ENCODE data around the gene CTRL.

Gene CTRL

GRCh38 chr16:67962135-67962534 lies 30.5 kb upstream of the CTRL start:
- no peak for DNase-seq (ENCODE audit: low spot score)

DNA sequence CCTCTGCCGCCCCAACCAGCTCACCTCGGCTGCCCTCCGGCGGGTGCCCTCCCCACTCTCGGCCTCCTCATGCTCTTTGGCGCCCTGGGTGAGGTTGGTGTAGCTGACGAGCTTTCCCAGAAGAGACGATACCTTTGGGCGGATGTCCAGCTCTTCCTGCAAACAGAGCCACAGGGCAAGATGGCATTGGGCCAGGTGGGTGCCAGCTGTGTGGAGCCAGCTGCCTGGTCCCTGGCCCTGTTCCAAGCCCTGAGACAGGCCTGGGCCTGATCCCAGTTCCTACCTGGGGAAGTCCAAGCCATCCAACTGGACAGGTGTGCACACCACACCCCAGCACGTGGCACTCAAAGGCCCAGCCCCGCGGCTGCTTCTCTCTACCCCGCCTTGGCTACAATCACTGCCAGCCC lies 29.9 kb upstream of the CTRL start:
- no peak for DNase-seq (ENCODE audit: low spot score)

DNA sequence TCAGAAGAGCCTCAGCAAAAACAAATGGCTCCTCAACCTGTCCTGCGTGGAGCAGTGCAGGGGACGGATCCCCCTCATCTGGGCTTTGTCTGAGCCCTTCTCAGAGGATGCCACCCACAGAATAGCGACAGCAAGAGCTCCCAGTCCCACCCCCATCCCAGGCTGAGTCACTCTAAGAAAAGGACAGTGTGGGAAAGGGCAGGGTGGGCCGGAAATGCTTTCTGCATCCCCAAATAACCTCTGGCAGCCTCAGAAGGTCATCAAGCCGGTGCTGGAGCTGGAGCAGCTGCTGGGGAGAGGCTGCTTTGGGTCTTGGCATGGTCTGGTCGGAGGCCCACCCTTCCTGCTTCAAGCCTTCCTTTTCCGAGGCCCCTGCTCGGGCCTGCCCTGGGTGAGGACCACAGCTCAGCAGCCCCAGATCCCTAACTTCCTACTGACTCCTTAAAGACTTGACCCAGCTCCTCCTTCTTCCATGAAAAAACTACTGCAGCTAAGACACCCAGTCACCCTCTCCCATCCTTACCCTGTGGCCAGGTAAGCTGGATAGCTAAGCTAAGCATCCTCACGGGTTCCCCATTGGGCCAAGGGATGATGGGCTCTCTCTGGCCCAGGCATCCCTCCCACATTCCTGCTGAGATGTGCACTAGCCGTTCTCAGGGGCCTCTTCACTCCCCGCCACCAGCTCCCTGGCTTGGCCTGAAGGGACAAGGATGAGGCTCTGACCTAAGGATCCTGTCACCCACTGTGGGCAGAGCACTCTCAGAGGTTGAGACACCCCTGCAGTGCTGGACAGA lies 28.1 kb upstream of the CTRL start:
- no peak for DNase-seq (ENCODE audit: low spot score)

GRCh38 chr16:67957622-67958021 lies 26.0 kb upstream of the CTRL start:
- DNase-seq (ENCODE audit: low spot score) = no peak

DNA sequence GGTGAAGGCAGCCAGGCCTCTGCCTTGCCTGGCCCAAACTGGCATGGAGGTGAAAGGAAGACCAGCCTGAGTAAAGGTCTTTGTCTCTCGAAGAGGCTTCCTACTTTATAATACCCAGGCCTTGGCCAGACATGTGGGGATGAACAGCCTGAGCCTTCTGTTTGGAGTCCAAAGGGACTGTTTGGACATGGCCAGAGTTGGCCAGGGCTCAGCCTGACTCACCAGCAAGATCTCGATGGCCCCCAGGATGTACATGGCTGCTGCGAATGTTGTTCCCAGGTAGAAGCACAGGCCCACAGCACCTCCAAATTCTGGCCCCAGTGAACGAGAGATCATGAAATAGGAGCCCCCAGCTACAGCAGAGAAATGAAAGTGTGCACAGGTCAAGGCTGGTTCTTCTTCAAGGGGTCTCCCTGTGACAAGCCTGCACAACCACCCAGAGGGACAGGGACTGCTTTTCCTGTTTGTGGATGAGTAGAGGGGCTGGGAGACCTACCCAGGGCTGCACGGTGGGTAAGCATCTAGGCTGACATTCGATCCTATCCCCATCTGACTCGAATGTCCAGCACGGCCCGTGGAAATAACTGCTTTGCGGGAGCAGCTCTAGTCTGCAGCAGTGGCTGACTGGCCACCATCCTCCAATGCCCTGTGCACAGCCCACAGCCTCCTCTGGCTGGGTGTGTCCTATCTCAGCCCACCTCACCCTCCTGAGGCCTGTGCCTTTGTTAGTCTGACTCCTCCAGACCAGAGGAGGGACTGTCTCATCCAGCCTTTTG lies 22.9 kb upstream of the CTRL start:
- DNase-seq (ENCODE audit: low spot score) = no peak

DNA sequence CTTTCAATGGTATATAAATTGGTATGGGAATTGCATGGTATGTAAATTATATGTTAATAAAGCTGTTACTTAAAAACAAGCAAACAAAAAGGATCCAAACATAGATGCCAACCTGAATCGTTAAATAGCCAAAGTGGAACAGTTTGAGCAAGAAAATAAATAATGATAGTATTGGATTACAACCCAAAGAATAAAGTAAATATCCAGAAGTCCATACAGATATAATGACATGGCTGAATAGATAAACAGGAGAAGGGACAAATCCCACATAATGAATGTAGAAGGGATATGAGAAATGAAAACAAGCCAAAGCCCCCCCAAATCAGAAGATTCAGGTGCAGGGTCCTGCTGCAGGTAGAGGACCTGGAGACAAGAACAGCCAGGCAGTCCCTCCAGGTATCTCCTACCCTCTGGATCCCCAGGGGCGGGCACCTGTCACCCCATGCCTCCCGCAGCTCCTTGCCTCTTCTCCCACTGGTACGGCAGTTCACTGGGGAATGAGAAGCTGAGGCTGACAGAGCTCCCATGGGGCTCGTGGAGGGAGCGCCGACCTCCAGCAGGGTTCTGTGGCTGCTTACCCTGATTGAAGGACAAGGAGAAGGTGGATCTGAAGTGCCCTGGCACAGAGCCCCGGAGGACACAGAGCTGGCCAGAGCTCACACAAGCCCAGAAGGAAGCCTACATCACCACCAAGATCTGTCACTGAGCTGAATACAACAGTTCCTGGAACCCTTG lies 22.1 kb upstream of the CTRL start:
- DNase-seq (ENCODE audit: low spot score) = no peak

GRCh38 chr16:67951485-67951884 lies 19.8 kb upstream of the CTRL start:
- no peak for DNase-seq (ENCODE audit: low spot score)

GRCh38 chr16:67950335-67950843 lies 18.7 kb upstream of the CTRL start:
- no peak for DNase-seq (ENCODE audit: low spot score)

DNA sequence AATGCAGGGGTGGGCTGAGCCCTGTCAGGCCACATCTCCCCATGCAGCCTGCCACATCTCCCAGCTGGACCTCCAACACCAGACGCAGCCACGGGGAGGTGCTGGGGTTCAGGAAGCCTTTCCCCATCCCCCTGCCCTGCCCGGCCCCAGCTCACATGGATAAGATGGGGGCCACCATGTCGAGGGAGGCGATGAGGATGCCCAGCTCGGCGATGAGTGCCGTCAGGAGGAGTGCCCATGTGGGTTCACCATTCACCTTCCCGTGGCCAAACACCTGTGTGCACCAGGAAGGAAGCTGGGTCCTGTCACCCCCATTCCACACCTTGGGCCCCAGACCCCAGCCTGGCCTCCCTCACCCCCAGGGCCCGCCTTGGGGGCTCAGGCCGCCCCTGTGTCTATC lies 18.0 kb upstream of the CTRL start:
- no peak for DNase-seq (ENCODE audit: low spot score)

GRCh38 chr16:67948015-67948414 lies 16.4 kb upstream of the CTRL start:
- DNase-seq (ENCODE audit: low spot score) = no peak

DNA sequence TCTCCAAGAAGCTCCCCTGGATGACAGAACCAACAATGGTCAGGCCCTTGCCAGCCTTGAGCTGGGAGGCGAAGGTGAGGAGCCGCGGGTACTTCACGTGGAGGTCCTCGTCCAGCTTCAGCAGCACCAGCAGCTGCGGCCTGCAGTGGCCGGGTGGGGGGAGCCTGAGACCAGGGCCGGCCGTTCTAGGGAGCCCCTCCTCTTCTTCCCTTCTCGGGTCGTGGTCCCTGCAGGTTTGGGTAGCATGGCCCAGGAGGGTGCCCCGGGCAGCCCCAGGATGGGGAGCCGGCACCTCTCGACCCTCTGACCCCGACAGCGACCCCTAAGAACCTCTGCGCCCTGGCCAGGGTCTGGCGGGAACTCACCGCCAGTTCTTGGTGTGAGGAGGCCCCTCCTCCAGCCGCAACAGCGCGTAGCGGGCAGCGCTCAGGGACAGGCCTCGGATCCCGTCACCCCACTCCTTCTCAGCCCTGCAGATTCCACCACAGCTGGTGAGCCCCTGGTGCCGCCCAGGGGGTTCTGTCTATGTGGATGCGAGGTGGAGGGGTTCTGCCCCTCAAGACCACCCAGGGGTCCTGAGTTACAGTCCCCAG lies 15.4 kb upstream of the CTRL start:
- DNase-seq (ENCODE audit: low spot score) = no peak

GRCh38 chr16:67946128-67946569 lies 14.5 kb upstream of the CTRL start:
- DNase-seq (ENCODE audit: low spot score) = no peak

GRCh38 chr16:67945392-67945933 lies 13.8 kb upstream of the CTRL start:
- no peak for DNase-seq (ENCODE audit: low spot score)

GRCh38 chr16:67944690-67945391 lies 13.2 kb upstream of the CTRL start:
- no peak for DNase-seq (ENCODE audit: low spot score)

- DNase-seq (ENCODE audit: low spot score) = no peak
Observed at GRCh38 chr16:67943619-67944504, 12.2 kb upstream of the CTRL start, which contains the start of gene LCAT. Gene LCAT (minus strand): TSS chr16:67944120. CDS start chr16:67944101, 19 bp downstream.

DNA sequence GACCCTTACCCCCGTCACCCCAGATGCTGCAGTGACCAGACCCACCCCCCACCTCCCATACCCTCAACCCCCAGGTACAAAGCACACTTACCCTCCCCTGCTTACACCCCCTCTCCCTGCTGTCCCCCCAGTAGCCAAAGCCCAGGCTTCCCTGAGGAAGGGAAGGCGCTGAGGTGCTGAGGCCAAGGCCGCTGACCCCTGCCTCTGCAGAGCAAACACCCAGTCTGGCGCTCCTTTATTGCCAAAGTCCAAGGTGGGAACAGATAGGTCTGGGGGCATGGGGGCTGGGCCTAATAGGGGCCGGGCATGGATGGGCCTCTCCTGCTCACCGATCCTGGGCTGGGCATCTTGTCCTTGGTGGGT lies 11.6 kb upstream of the CTRL start:
- DNase-seq (ENCODE audit: low spot score) = no peak

- DNase-seq (ENCODE audit: low spot score) = no peak
Observed at GRCh38 chr16:67942510-67943255, 11.0 kb upstream of the CTRL start.

GRCh38 chr16:67942200-67942509 lies 10.5 kb upstream of the CTRL start:
- peak; percentile 30 for DNase-seq (ENCODE audit: low spot score)

- no peak for DNase-seq (ENCODE audit: low spot score)
Observed at GRCh38 chr16:67941469-67942199, 10.0 kb upstream of the CTRL start.
